ENCODE data around the gene C10orf71. TPM values are rescaled to one million over a fixed set of nuclear protein-coding genes. Genes with fewer than 3 reads are reported as not detected.

C10orf71 gene
- total RNA-seq, 1 donor from 2014 or later: not detected

DNA sequence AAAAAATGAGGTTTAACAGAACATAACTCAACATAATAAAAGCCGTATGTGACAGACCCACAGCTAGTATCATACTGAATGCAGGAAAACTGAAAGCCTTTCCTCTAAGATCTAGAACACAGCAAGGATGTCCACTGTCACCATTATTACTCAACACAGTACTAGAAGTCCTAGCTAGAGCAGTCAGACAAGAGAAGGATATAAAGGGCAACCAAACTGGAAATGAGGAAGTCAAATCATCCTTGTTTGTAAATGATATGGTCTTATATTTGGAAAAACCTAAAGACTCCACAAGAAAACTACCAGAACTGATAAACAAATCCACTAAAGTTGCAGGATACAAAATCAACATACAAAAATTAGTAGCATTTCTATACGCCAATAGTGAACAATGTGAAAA lies 45.9 kb downstream of the C10orf71 start:
- no peaks in the 10 kb centered on the region for H3K9me3 Mint-ChIP-seq (ENCODE audit: unreplicated experiment)

DNA sequence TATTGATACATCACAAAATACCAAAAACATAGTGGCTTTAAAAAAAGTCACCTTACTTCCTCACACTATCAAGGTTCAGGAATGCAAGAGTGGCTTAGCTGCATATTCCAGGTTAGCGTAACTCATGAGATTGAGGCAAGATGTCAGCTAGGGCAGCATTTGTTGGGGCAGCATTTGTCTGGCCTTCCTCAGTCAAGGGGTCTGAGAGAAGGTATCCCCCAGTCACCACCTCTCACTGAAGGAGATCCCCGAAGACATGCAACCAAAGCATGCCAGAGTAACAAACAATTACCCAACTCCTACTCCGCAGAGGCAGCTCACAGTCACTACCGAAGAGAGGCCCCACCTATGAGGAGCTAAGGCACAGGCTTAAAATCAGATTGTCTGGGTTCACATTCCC lies 48.4 kb downstream of the C10orf71 start:
- TF ChIP-seq, protein P1, sequence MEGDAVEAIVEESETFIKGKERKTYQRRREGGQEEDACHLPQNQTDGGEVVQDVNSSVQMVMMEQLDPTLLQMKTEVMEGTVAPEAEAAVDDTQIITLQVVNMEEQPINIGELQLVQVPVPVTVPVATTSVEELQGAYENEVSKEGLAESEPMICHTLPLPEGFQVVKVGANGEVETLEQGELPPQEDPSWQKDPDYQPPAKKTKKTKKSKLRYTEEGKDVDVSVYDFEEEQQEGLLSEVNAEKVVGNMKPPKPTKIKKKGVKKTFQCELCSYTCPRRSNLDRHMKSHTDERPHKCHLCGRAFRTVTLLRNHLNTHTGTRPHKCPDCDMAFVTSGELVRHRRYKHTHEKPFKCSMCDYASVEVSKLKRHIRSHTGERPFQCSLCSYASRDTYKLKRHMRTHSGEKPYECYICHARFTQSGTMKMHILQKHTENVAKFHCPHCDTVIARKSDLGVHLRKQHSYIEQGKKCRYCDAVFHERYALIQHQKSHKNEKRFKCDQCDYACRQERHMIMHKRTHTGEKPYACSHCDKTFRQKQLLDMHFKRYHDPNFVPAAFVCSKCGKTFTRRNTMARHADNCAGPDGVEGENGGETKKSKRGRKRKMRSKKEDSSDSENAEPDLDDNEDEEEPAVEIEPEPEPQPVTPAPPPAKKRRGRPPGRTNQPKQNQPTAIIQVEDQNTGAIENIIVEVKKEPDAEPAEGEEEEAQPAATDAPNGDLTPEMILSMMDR (IDR thresholded peaks at IDR 0.05; ENCODE audit: insufficient read depth, low read depth, low read length): no peak
- no peak for TF ChIP-seq EZH2 (IDR thresholded peaks at IDR 0.05; ENCODE audit: insufficient read depth, low read length)
- no peaks in the 10 kb centered on the region for H3K79me2 ChIP-seq (ENCODE audit: insufficient read depth, low read length)
- no peaks in the 10 kb centered on the region for H3K9me3 Mint-ChIP-seq (ENCODE audit: unreplicated experiment)
- H3K36me3 ChIP-seq (ENCODE audit: insufficient read depth, low read length): no peaks in the 10 kb centered on the region
- no peaks in the 10 kb centered on the region for H3K9me3 ChIP-seq (ENCODE audit: insufficient read depth, low read depth, low read length)
- DNase-seq (ENCODE audit: low read depth) (no peak), FAIRE-seq (no peak)
- no peaks in the 10 kb centered on the region for H3K4me1 ChIP-seq (ENCODE audit: insufficient read depth, low read length)
- H4K20me1 ChIP-seq (ENCODE audit: insufficient read depth, low read length): no peaks in the 10 kb centered on the region
- H3K4me1 Mint-ChIP-seq (ENCODE audit: low read depth, unreplicated experiment): no peaks in the 10 kb centered on the region
- peaks cover 24% of the 10 kb centered on the region for H3K27me3 Mint-ChIP-seq (ENCODE audit: low read depth, unreplicated experiment)
- no peak overlapping the region for H3K9ac ChIP-seq (ENCODE audit: low read length)
- no peaks in the 10 kb centered on the region for H3K36me3 Mint-ChIP-seq (ENCODE audit: low read depth, unreplicated experiment)
- H3K27ac ChIP-seq (ENCODE audit: low read depth, low read length): no peak overlapping the region
- H2AFZ ChIP-seq (ENCODE audit: low read depth, low read length): no peak overlapping the region
- no peak overlapping the region for H3K4me2 ChIP-seq (ENCODE audit: low read length)
- H3K4me3 ChIP-seq (ENCODE audit: insufficient read depth, low read depth, low read length): no peak overlapping the region
- H3K27me3 ChIP-seq (ENCODE audit: insufficient read depth, low read length): no peaks in the 10 kb centered on the region
- H3K4me3 Mint-ChIP-seq (ENCODE audit: unreplicated experiment): no peak overlapping the region
- no peak overlapping the region for H3K27ac Mint-ChIP-seq (ENCODE audit: unreplicated experiment)

More for the DNA sequence above, 45.9 kb downstream of the C10orf71 start:
- H3K79me2 ChIP-seq (ENCODE audit: insufficient read depth, low read length): no peaks in the 10 kb centered on the region
- DNase-seq (ENCODE audit: low read depth) (no peak), FAIRE-seq (no peak)
- no peaks in the 10 kb centered on the region for H3K36me3 ChIP-seq (ENCODE audit: insufficient read depth, low read length)
- H4K20me1 ChIP-seq (ENCODE audit: insufficient read depth, low read length): no peaks in the 10 kb centered on the region
- H3K9me3 ChIP-seq (ENCODE audit: insufficient read depth, low read depth, low read length): no peaks in the 10 kb centered on the region
- no peaks in the 10 kb centered on the region for H3K4me1 ChIP-seq (ENCODE audit: insufficient read depth, low read length)
- H3K4me2 ChIP-seq (ENCODE audit: low read length): no peak overlapping the region
- Mint-ChIP-seq H3K4me3 (ENCODE audit: unreplicated experiment) (no peak overlapping the region), H3K36me3 (ENCODE audit: low read depth, unreplicated experiment) (no peaks in the 10 kb centered on the region), H3K27me3 (ENCODE audit: low read depth, unreplicated experiment) (peaks cover 15% of the 10 kb centered on the region), H3K27ac (ENCODE audit: unreplicated experiment) (no peak overlapping the region), H3K4me1 (ENCODE audit: low read depth, unreplicated experiment) (no peaks in the 10 kb centered on the region)
- no peak overlapping the region for H3K4me3 ChIP-seq (ENCODE audit: insufficient read depth, low read depth, low read length)
- TF ChIP-seq EZH2 (IDR thresholded peaks at IDR 0.05; ENCODE audit: insufficient read depth, low read length): no peak
- TF ChIP-seq, protein P1 (IDR thresholded peaks at IDR 0.05; ENCODE audit: insufficient read depth, low read depth, low read length): no peak
- no peak overlapping the region for H2AFZ ChIP-seq (ENCODE audit: low read depth, low read length)
- no peaks in the 10 kb centered on the region for H3K27me3 ChIP-seq (ENCODE audit: insufficient read depth, low read length)
- H3K9ac ChIP-seq (ENCODE audit: low read length): no peak overlapping the region
- no peak overlapping the region for H3K27ac ChIP-seq (ENCODE audit: low read depth, low read length)

DNA sequence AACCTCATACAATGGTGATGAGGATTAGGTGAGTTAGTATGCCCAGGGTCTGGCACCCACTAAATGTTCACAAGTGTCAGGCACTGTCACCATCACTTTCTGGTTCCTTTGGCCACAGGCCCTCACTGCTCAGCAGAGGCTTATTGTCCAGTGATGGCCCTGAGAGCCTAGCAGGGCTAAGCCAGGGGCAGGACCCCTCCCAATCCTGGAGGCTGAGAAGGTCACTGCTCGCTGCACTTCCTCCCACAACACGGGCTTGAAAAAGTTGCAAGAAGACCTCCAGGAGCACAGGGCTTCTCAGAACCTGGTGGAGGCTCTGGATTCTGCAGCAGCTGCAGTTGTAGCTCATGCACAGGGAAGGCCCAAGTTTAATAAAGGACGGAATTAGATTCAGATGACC lies 48.9 kb downstream of the C10orf71 start:
- no peaks in the 10 kb centered on the region for H3K4me1 Mint-ChIP-seq (ENCODE audit: low read depth, unreplicated experiment)
- no peak overlapping the region for H3K4me3 Mint-ChIP-seq (ENCODE audit: unreplicated experiment)
- Histone ChIP-seq H3K27ac (ENCODE audit: low read depth, low read length) (no peak overlapping the region), H3K9me3 (ENCODE audit: insufficient read depth, low read depth, low read length) (no peaks in the 10 kb centered on the region), H3K36me3 (ENCODE audit: insufficient read depth, low read length) (no peaks in the 10 kb centered on the region), H3K4me3 (ENCODE audit: insufficient read depth, low read depth, low read length) (no peak overlapping the region), H3K4me2 (ENCODE audit: low read length) (no peak overlapping the region), H3K9ac (ENCODE audit: low read length) (no peak overlapping the region), H3K4me1 (ENCODE audit: insufficient read depth, low read length) (no peaks in the 10 kb centered on the region), H2AFZ (ENCODE audit: low read depth, low read length) (no peak overlapping the region), H4K20me1 (ENCODE audit: insufficient read depth, low read length) (no peaks in the 10 kb centered on the region), H3K27me3 (ENCODE audit: insufficient read depth, low read length) (no peaks in the 10 kb centered on the region), H3K79me2 (ENCODE audit: insufficient read depth, low read length) (no peaks in the 10 kb centered on the region)
- no peak for FAIRE-seq
- no peaks in the 10 kb centered on the region for H3K36me3 Mint-ChIP-seq (ENCODE audit: low read depth, unreplicated experiment)
- TF ChIP-seq, protein P1 (IDR thresholded peaks at IDR 0.05; ENCODE audit: insufficient read depth, low read depth, low read length): no peak
- no peak for TF ChIP-seq EZH2 (IDR thresholded peaks at IDR 0.05; ENCODE audit: insufficient read depth, low read length)
- no peak for DNase-seq (ENCODE audit: low read depth)
- H3K27me3 Mint-ChIP-seq (ENCODE audit: low read depth, unreplicated experiment): peaks cover 24% of the 10 kb centered on the region
- no peaks in the 10 kb centered on the region for H3K9me3 Mint-ChIP-seq (ENCODE audit: unreplicated experiment)
- no peak overlapping the region for H3K27ac Mint-ChIP-seq (ENCODE audit: unreplicated experiment)

Data from astrocyte (in vitro differentiated cells and primary cell).